GM12878 (cell line): Measurements from ENCODE around the gene TNFRSF14. TPM values are rescaled to one million over a fixed set of nuclear protein-coding genes. Genes with fewer than 3 reads are reported as not detected.

Experiments
- ATAC-seq: fragments of 200-7000 bp; cut with Tn5 transposase; 3 replicates; pipeline ENCODE4 v1.9.1; 2020; ENCODE audit warnings: mild to moderate bottlenecking, moderate library complexity
- BruUV-seq: library from RNA; stranded (reverse); fragments of 400-500 nt; replicated peaks from 2 replicates; lab custom pipeline; 2021; lab: Mats Ljungman, UMichigan
- CTCF ChIA-PET: fragments of 300-600 bp; sonication (Branson Sonifier 250); formaldehyde crosslinking; extraction: SDS; loops from one replicate; lab custom pipeline; 2021; ENCODE audit warnings: inconsistent platforms; lab: Yijun Ruan, JAX
- POLR2A ChIA-PET: fragments of 350-600 bp; formaldehyde crosslinking; extraction: SDS; loops from one replicate; lab custom pipeline; 2021; ENCODE audit warnings: inconsistent platforms; lab: Charles Lee
- RAD21 ChIA-PET: fragments of 300-600 bp; sonication (Branson Sonifier 250); formaldehyde crosslinking; loops from one replicate; lab custom pipeline; 2023; ENCODE audit warnings: antibody characterized with exemption; ENCODE audit not compliant: unreplicated experiment; lab: Charles Lee
- SMC1A ChIA-PET: fragments of 300-600 bp; sonication (Branson Sonifier 250); formaldehyde crosslinking; loops from one replicate; lab custom pipeline; 2023; ENCODE audit not compliant: unreplicated experiment, uncharacterized antibody; lab: Charles Lee
- DNase-seq: peaks from one replicate; pipeline ENCODE4 v3.0.0-alpha.2; 2011; ENCODE audit warnings: low read depth, low spot score
- FAIRE-seq: peaks from 3 replicates; lab custom pipeline; 2011; peaks lifted over from hg19 to GRCh38; lab: Jason Lieb, UNC
- H2AFZ ChIP-seq: 2 replicates; pipeline ENCODE4 v1.6.0; 2011; ENCODE audit warnings: low read depth, low read length, control low read depth; ENCODE audit not compliant: control insufficient read depth
- H3K27ac ChIP-seq: 2 replicates; pipeline ENCODE4 v1.5.1; 2011; ENCODE audit warnings: control low read depth; ENCODE audit not compliant: control insufficient read depth, insufficient read depth
- H3K27me3 ChIP-seq, 2 experiments: replicated peaks in 1 of 2; 2 replicates each; pipeline versions ENCODE4 v1.6.0 to v1.6.1; 2011; ENCODE audit warnings: low read length in 1 of 2; ENCODE audit not compliant: control insufficient read depth in 2 of 2, insufficient read depth in 2 of 2
- H3K36me3 ChIP-seq, 2 experiments: 2 replicates each; pipeline ENCODE4 v1.5.1; 2011; ENCODE audit warnings: low read length in 1 of 2; ENCODE audit not compliant: control insufficient read depth in 2 of 2, insufficient read depth in 2 of 2
- H3K4me1 ChIP-seq: 2 replicates; pipeline ENCODE4 v1.6.1; 2011; ENCODE audit warnings: mild to moderate bottlenecking, low read length, moderate library complexity, mixed read lengths; ENCODE audit not compliant: control insufficient read depth, insufficient read depth
- H3K4me2 ChIP-seq: 2 replicates; pipeline ENCODE4 v1.6.0; 2011; ENCODE audit warnings: control low read depth; ENCODE audit not compliant: control insufficient read depth, insufficient read depth
- H3K4me3 ChIP-seq: fragments of 200-600 bp; sonication (generic); 2 replicates; pipeline ENCODE4 v1.5.1; 2016
- H3K79me2 ChIP-seq: 2 replicates; pipeline ENCODE4 v1.6.0; 2011; ENCODE audit warnings: low read length; ENCODE audit not compliant: control insufficient read depth, insufficient read depth
- H3K9ac ChIP-seq: 2 replicates; pipeline ENCODE4 v1.8.0; 2011; ENCODE audit warnings: low read length, control low read depth, mixed read lengths; ENCODE audit not compliant: control insufficient read depth, insufficient read depth
- H3K9me3 ChIP-seq: replicated peaks from 3 replicates; pipeline ENCODE4 v1.5.1; 2011; ENCODE audit warnings: mild to moderate bottlenecking, low read length; ENCODE audit not compliant: control insufficient read depth, insufficient read depth
- H4K20me1 ChIP-seq: 2 replicates; pipeline ENCODE4 v1.6.0; 2011; ENCODE audit not compliant: control insufficient read depth, insufficient read depth
- HDAC6 ChIP-seq: fragments of 200-600 bp; sonication (generic); IDR thresholded peaks from one replicate; pipeline ENCODE4 v1.8.0; 2017; ENCODE audit warnings: antibody characterized with exemption; ENCODE audit not compliant: unreplicated experiment
- SKIL ChIP-seq: fragments of 450-650 bp; IDR thresholded peaks from 2 replicates; pipeline ENCODE4 v1.6.1; 2017; ENCODE audit warnings: mild to moderate bottlenecking, low read depth, inconsistent platforms; ENCODE audit not compliant: poor library complexity, severe bottlenecking
- SUZ12 ChIP-seq: fragments of 200-600 bp; sonication (generic); IDR thresholded peaks from one replicate; pipeline ENCODE4 v1.6.1; 2018; ENCODE audit warnings: antibody characterized with exemption, mild to moderate bottlenecking; ENCODE audit not compliant: unreplicated experiment
- WGBS: methylation state at CpG from one replicate; pipeline ENCODE4 v1.1.6; 2016; ENCODE audit warnings: low lambda C conversion rate; ENCODE audit not compliant: insufficient replicate concordance, insufficient coverage; ENCODE audit errors: missing lambda C conversion rate; 5-methylcytosine and 5-hydroxymethylcytosine counted together
- in situ Hi-C: fragments of 300-500 bp; cut with MboI; formaldehyde crosslinking; loops from 9 replicates; pipeline ENCODE4 v1.14.3; 2018; ENCODE audit warnings: mixed read lengths
- intact Hi-C: fragments of 100-400 bp; cut with micrococcal nuclease; formaldehyde crosslinking; loops from one replicate; pipeline ENCODE4 v1.14.2; 2022; ENCODE audit not compliant: unreplicated experiment
- polyA plus RNA-seq, 11 experiments: library from polyadenylated mRNA; depleted of rRNA in 4 of 11; unstranded in 6 of 11; stranded (reverse) in 5 of 11; fragments of >200 nt; fragmentation: Nextera tagmentation in 4 of 11; fragmentation: Illumina TruSeq in 1 of 11; extraction: Ambion mirVana in 4 of 11; extraction: Trizol in 1 of 11; gene quantifications; 1 replicate in 1 of 11; 2 replicates in 10 of 11; pipeline versions ENCODE4 v1.2.1 to v1.2.3, GENCODE V29; 2011 to 2016; ENCODE audit warnings: inconsistent platforms in 2 of 11, missing spikeins in 2 of 11, low read depth in 1 of 11
- total RNA-seq, 4 experiments: library from RNA; depleted of rRNA in 3 of 4; stranded (reverse); fragments of >200 nt in 3 of 4; fragmentation: Illumina TruSeq in 1 of 4; extraction: Trizol in 1 of 4; gene quantifications; 2 replicates each; pipeline versions ENCODE4 v1.2.1 to v1.2.3, GENCODE V29; 2013 to 2021

TNFRSF14 gene
- total and polyA plus RNA-seq, 10 of the 15 experiments (the other 5 are each of a cell fraction or from before 2014, with no cell fraction given) = 0.43 to 114 (median 41.5) TPM

GRCh38 chr1:2529784-2530512, 26.2 kb upstream of the TNFRSF14 start, which contains the start of gene HES5:
Gene HES5 (minus strand): TSS chr1:2530263. CDS start chr1:2530164, 99 bp downstream.
- ATAC-seq = no peak
- ChIA-PET SMC1A (no interaction called here), RAD21 (no interaction called here), CTCF (interaction anchor here (1.5 to 1.6 kb wide), 2 partner anchors 16 to 115 kb away, joined by 3 to 5 read pairs; no protein-coding TSS in a partner anchor), POLR2A (interaction anchor here (1.6 kb wide), 1 partner anchor 15 kb away, joined by 4 read pairs; no protein-coding TSS in a partner anchor)
- no peaks in the 10 kb centered on the region for H3K9me3 ChIP-seq
- in situ Hi-C loops = loop anchor here (10.0 kb wide), 1 partner anchor 325 kb away; no protein-coding TSS in a partner anchor
- H3K27me3 ChIP-seq = peaks cover 6 to 19% of the 10 kb centered on the region in 2 experiments
- H2AFZ ChIP-seq = peak within 1 kb of the TSS; percentile 44; the same call in 1 of the 2 replicates
- TF ChIP-seq SKIL (no peak), SUZ12 (peak; percentile 91), HDAC6 (peak; percentile 76)
- no peak within 1 kb of the TSS for H3K27ac ChIP-seq
- peak within 1 kb of the TSS; percentile 53 for H3K4me2 ChIP-seq
- H3K79me2 ChIP-seq = peaks cover 11% of the 10 kb centered on the region
- BruUV-seq = no TSS peak
- no peak within 1 kb of the TSS for H3K9ac ChIP-seq
- FAIRE-seq = no peak
- peak within 1 kb of the TSS; percentile 5; the same call in 1 of the 2 replicates for H3K4me3 ChIP-seq
- intact Hi-C loops = no loop called here
- 4% methylated on average over 70 of the region's 91 CpGs for WGBS
- no peaks in the 10 kb centered on the region for H4K20me1 ChIP-seq
- DNase-seq = no peak
- H3K4me1 ChIP-seq = peaks cover 17% of the 10 kb centered on the region
- H3K36me3 ChIP-seq = no peaks in the 10 kb centered on the region
